HG03457 (cell line): ENCODE data around the gene MMP15.
"Not testable (repeated sequence)": the region's sequence is repeated elsewhere in the genome, so short reads cannot be mapped to it uniquely, and the experiment has no call there.

ENCODE experiments used
- ATAC-seq: cut with Tn5 transposase; IDR thresholded peaks from one replicate; pipeline ENCODE4 v1.9.1; 2021; ENCODE audit warnings: moderate number of reproducible peaks; ENCODE audit not compliant: unreplicated experiment

MMP15 gene

GRCh38 chr16:58048494-58049231 is 23.1 kb downstream of the MMP15 start:
- ATAC-seq, result no peak

- ATAC-seq, result no peak
These were observed 24.0 kb downstream of the MMP15 start for GRCh38 chr16:58049232-58050185.

- no peak for ATAC-seq
These were observed 25.7 kb downstream of the MMP15 start for GRCh38 chr16:58051296-58051695.

GRCh38 chr16:58051821-58052603 is 26.5 kb downstream of the MMP15 start:
- no peak for ATAC-seq

DNA sequence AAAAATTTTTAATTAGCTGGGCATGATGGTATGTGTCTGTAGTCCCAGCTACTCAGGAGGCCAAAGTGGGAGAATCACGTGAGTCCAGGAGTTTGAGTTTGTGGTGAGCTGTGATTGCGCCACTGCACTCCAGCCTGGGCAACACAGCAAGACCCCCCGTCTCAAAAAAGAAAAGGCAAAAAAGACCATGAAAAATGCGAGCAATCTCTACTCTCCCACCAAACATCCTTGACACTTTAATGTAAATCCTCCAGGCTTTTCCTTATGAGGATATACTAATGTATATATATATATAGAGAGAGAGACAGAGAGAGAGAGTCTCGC is 28.1 kb downstream of the MMP15 start:
- no peak for ATAC-seq

DNA sequence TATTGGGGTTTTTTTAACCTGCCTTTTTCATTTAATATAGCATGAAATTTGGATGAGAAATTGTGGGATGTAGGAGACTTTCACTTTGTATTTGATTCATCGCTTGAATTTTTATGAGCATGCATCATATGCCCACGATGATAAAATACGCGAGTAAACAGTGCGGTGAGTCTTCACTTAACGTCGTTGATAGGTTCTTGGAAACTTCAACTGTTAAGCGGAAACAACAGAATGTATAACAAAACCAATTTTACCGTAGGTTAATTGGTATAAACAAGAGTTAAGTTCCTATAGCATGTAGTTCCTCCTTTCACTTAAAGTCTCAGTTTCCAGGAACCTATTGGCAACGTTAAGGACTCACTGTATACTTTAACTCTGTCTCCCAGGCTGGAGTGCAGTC is 28.7 kb downstream of the MMP15 start:
- ATAC-seq, result no peak

GRCh38 chr16:58056580-58056979 is 31.0 kb downstream of the MMP15 start:
- ATAC-seq, result no peak

- ATAC-seq, result no peak
These were observed 31.6 kb downstream of the MMP15 start for GRCh38 chr16:58057121-58057520.

GRCh38 chr16:58057784-58058183 is 32.2 kb downstream of the MMP15 start:
- ATAC-seq, result no peak

DNA sequence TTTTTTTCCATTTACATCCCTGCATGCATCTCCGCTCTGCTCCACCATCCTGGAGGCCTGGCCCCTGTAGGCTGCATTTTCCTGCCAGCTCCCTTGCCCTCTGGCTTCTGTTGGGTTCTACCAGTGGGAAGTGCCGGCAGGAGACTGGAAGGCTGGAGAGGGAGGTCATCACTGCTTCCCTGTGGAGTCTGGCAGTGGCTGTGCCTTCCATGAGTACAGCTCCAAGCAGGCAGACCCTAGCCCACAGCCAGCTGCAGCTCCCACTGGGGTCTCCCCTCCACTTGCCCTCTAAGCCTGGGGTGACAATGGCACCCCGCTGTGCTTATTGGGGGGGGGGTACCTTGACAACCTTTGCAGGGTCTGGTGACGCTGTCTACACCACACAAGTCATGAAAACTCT is 37.3 kb downstream of the MMP15 start:
- ATAC-seq, result no peak

DNA sequence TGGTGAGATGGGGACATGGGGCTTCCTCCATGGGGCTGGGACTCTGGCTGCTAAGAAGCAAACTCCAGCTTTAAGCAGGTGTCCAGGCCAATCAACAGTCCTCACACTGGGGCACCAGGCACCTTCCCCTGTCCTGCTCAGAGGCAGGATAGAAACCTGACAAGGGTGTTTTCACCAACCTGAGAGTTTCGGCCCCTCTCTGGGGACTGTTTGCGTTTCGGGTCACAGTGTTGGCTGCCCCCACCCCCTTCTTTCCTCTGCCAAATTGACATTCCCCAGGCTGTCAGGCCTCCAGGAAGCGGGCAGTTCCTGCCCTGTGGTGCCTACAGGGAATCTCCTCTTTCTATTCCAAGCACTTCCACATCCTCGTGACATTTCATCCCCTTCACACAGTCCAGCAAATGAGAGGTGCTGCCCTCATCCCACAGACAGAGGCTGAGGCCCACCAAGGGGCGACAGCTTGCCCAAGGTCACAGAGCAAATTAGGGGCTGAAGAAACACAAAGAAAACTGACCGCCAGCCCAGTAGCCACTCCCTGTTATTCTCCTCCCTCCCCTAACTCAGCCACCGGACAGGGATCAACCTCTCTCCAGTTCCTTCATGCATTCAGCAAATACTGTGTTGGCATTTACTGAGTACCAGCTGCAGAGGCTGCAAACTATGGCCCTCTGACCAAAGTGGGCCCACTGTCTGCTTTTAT is 38.0 kb downstream of the MMP15 start:
- ATAC-seq, result no peak

- ATAC-seq, result no peak
These were observed 45.0 kb downstream of the MMP15 start for GRCh38 chr16:58070585-58070984.

- ATAC-seq, result not testable (repeated sequence)
These were observed 46.6 kb downstream of the MMP15 start for GRCh38 chr16:58072134-58072533.

DNA sequence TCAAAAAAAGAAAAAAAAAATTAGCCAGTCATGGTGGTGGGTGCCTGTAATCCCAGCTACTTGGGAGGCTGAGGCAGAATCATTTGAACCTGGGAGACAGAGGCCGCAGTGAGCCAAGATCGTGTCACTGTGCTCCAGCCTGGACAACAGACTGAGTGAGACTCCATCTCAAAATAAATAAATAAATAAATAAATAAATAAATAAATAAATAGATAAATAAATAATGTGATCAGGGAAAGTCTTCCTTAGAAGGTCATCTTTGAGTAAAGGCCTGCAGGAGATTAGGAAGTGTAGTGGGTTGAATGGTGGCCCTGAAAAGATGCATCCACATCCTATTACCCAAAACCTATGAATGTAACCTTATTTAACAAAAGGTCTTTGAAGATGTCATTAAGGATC is 47.5 kb downstream of the MMP15 start:
- ATAC-seq, result not testable (repeated sequence)

DNA sequence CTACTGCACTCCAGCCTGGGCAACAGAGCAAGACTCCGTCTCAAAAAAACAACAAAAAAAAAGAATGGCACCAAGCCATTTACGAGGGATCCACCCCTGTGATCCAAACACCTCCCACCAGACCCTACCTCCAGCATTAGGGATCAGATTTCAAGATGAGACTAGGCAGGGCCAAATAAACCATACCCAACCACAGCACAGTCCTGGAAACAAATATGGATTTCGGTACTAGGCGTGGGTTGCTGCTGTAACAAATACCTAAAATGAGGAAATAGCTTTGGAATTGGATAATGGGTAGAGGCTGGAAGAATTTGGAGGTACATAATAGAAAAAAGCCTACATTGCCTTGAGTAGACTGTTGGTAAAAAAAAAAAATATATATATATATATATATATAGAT is 49.1 kb downstream of the MMP15 start:
- no peak for ATAC-seq

DNA sequence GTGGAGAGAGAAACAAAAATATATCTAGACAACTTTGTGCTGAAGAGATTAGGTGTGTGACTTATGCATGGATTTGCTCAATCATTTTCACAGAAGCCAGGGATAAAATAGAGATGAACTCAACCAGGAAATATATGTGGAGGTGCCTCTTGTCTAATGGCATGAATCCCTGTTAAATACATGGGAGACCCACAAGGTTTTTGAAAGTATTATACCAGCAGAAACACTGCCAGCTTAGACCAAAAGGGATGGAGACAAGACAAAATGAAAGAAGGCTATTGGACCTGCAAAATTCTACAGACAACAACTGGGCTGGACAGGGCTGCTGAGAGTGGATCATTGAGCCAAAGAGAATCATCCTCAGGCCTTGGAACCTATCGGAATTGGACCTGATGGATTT is 51.0 kb downstream of the MMP15 start:
- ATAC-seq, result no peak

- no peak for ATAC-seq
These were observed 52.2 kb downstream of the MMP15 start for GRCh38 chr16:58077796-58078195.

- ATAC-seq, result not testable (repeated sequence)
These were observed 55.1 kb downstream of the MMP15 start for GRCh38 chr16:58080657-58081056.

GRCh38 chr16:58082381-58082780 is 56.8 kb downstream of the MMP15 start:
- ATAC-seq, result no peak

GRCh38 chr16:58084635-58085034 is 59.1 kb downstream of the MMP15 start:
- no peak for ATAC-seq

GRCh38 chr16:58085171-58085570 is 59.6 kb downstream of the MMP15 start:
- ATAC-seq, result no peak
